ENCODE measurements around the gene KRTAP4-4.

DNA sequence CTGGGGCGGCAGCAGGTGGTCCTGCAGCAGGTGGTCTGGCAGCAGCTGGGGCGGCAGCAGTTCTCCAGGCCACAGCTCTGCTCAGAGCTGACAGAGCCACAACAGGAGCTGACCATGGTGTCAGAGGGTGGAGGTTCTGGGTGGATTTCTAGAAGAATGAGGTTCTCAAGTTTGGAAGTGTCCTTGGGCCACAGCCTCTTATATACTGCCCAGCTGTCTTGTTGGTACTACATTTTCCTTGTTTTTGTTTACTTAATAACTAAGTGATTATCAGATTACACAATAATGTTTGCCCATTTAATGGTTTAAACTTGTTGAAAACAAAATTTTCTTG, 10.9 kb downstream of the KRTAP4-4 start, which contains the start of gene KRTAP4-5:
- TF ChIP-seq, protein P1, sequence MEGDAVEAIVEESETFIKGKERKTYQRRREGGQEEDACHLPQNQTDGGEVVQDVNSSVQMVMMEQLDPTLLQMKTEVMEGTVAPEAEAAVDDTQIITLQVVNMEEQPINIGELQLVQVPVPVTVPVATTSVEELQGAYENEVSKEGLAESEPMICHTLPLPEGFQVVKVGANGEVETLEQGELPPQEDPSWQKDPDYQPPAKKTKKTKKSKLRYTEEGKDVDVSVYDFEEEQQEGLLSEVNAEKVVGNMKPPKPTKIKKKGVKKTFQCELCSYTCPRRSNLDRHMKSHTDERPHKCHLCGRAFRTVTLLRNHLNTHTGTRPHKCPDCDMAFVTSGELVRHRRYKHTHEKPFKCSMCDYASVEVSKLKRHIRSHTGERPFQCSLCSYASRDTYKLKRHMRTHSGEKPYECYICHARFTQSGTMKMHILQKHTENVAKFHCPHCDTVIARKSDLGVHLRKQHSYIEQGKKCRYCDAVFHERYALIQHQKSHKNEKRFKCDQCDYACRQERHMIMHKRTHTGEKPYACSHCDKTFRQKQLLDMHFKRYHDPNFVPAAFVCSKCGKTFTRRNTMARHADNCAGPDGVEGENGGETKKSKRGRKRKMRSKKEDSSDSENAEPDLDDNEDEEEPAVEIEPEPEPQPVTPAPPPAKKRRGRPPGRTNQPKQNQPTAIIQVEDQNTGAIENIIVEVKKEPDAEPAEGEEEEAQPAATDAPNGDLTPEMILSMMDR (IDR thresholded peaks at IDR 0.05), result no peak
- no peak for TF ChIP-seq POLR2A (IDR thresholded peaks at IDR 0.05)
